Fibroblast of peridontal ligament (primary cell): ENCODE data around the gene AK4.
"Not testable (repeated sequence)": the region's sequence is repeated elsewhere in the genome, so short reads cannot be mapped to it uniquely, and the experiment has no call there.

Experiments used
- DNase-seq: peaks from one replicate; pipeline ENCODE4 v3.0.0-alpha.2; 2010; ENCODE audit errors: extremely low read depth

Gene AK4

DNA sequence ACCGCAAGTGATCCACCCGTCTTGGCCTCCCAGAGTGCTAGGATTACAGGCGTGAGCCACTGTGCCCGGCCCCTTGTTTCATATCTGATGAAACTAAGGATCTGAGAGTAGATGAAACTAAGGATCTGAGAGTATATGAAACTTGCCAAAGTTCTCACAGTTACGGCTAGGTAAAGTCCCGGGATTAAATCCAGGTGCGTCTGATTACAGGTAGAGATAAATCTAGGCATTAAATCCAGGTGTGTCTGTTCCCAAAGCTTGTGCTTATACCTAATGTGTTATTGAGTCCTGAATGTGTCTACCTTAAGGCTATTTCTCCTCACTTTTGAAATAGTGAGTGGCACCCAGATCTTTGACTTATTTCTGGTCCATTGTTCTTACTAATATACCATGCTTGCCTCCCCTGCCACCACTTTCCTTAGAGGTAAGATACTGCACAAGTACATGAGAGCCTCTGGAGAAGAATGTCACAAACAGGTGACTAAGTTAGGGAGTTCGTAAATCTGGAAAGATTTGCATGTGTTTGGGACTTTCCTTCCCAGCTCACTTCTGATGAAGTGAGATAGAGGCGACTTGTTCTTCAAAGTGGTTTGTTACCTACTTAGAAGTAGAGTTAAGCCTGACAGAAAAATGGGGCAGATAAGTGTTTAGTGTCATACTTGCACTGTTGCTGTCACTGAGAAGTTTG, 66.5 kb downstream of the AK4 start:
- no peak for DNase-seq

DNA sequence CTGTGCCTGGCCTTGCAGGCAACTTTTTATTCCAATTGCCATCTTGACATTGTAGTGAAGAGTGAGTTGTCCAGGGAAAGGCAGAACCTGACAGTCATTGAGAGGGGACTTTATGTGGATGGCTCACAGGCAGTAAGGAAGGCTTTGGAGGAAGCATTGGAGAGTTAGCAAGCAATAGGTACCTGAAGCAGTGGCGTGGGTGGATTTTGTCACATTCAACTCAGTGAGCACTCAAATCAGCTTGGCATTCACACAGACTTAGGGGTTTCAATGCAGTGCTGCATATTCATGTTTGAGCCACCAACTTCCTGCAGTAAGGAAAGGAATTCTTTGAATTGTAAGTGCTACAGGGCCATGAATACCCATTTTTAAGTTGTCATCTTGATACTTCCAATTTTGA, 69.0 kb downstream of the AK4 start:
- no peak for DNase-seq

DNA sequence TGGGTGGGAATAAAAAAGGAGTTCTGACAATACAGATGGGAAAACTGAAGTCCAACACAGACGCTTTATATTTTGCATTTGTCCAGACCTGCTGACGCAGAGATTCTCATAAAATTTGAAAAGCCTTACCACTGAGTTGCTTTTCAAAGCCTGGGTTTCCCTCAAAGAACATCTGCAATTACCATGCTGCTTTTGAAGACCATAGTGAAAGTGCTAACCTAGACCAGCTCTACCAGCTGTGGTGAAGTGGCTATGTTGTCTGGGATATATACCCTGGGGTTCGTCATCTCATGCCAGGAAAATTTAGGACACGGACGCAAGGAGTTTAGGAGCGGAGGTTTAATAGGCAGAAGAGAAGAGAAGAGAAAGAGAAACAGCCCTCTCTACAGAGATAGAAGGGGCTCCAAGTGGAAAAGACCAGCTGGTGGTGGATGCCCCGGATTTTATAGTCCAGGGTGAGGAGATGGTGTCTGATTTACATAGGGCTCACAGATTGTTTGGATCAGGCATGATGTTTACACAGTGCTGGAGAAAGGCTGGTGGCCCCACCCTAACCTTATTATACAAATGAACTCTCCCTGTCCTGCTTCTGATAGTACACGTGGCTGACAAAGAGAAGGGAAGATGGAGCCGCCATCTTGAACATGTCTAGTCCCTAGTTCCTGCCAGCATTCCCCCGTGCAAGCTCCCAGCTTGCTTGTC, 73.8 kb downstream of the AK4 start:
- no peak for DNase-seq

GRCh38 chr1:65222340-65222940, 74.4 kb downstream of the AK4 start:
- no peak for DNase-seq

DNA sequence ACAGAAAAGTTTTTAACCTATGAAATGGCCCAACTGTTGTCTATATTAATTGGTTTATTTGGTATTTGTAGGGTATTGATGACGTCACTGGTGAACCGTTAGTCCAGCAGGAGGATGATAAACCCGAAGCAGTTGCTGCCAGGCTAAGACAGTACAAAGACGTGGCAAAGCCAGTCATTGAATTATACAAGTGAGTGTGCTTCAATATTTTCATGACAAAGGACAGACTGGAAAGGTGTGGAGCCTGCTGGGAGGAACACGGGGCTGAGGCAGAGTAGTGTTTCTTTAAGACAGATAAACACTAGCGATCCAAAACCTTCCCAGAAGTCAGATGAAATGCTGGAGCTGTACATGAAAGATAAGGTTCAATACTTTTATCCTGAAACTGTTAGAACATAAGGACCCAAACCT, 76.7 kb downstream of the AK4 start:
- DNase-seq, result no peak

- no peak for DNase-seq
Observed at GRCh38 chr1:65225179-65225578, 77.2 kb downstream of the AK4 start.

DNA sequence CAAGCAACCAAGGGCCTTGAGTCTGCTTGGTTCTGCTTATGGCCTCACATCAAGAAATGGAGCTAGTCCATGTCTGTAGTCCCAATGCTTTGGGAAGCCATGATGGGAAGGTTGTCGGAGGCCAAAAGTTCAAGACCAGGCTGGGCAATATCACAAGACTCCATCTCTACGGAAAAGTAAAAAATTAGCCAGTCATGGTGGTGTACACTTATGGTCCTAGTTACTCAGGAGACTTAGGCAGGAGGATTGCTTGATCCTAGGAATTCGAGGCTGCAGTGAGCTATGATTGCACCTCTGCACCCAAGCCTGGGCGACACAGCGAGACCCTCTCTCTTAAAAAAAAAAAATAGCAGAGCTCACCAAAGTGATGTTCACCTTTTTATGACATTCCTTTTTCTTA, 81.2 kb downstream of the AK4 start:
- no peak for DNase-seq

DNA sequence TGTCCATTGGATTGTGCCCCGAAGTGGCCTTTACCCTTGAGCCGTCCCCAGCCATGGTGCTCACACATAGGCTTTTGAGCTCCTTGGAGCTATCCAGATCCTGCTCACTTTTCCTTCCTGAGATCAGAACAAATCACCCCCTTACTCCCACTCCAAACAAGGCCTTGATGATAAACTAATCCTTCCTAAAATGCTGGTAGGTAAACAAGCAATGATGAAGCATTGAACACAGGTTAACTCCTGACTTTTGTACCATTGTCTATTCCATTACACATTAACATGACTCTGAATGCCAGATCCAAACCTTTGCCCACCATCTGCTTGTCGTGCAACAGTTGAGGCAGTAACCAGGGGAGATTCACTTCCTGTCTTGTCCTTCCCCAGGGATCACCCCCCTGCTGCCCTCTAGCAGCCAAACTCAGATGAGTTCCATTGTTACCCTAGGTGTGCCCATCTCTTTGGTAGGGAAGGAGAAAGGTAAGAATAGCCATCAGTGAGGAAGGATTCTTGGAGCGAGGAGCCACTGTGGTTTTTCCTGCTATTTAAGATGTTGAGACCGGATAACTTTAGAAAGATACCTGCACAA, 81.8 kb downstream of the AK4 start:
- DNase-seq, result no peak

DNA sequence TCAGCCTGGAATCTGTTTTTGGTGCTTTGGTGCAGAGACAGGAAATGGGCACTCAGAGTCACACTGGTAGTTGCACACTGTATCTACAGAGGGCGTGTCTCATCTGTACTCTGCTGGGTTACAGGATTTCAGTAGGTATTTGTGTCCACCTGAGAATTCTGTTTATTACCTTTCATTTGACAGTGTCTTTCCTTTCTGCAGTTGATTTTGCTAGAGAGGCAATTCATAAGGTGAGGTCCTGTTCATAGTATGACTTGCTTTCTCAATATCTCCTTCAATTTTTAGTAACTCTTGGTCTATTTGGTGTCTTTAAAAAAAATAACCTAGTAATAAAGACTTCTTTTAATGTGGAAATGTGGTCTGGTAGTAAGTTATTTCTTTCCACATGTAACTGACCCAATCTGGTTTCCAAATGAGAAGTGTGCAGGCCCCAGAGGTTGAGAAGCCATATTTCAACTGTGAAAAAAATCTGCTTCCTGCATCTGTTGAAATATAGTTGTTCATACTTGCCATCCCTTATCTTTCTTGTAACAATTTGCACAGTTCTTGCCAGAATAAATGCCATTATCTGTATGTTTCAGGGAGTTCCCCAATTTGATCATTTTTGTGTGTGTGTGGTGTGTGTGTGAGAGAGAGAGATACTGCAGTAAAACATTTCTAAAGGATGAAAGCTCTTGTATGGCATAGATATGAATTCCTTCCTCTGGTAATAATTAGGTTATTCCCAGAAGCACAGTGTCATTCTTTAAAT, 82.9 kb downstream of the AK4 start:
- no peak for DNase-seq

DNA sequence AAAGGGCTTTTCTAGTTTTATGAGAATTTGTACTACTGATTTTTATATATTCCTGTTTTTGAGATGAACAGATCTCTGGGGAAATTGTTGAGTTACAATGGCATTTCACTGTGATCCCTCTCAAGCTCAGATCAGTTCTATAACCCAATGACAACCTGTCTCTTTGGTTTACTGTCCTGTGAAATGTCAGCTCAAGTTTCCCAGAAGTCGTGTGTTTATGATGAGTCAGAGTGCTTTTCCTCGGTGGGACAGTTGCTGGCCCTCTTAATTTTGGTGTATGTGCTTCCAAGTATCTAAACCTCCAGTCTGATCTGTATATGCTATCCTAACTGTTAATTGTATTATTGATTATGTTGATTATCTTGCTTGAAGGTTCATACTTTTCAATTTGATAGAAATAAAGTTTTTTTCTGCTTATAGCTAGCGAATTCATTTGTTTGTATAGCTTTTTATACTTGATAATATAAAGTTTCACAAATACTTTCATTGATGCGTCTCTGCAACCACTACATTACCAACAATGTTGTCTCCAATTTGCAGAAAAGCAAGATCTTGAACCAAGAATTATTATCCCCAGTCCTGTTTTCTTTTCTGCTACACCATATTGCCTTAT, 83.8 kb downstream of the AK4 start:
- DNase-seq, result no peak

DNA sequence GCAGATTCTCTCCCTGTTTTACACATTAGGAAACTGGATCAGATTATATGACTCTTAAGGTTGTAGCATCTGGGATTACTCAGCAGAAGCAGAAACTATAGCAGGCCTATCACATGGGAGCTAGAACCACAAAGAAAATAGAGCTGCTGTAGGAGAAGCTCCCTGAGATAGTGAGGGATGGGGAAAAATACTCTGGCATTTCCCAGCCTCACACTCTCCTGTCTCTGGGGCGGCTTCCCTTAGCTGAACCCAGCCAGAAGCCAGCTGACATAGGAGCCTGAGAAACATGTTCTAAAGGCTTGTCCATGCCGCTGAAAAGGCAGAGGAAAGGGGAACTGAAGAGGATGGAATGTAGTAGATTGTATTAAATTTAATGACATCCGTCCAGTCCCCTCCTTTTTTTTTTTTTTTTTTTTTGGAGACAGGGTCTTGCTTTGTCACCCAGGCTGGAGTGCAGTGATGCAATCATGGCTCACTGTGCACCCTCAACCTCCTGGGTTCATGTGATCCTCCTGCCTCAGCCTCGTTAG, 84.5 kb downstream of the AK4 start:
- DNase-seq, result peak; percentile 54

- DNase-seq, result no peak
Observed at GRCh38 chr1:65233782-65234181, 85.8 kb downstream of the AK4 start.

- peak; percentile 77 for DNase-seq
Observed at GRCh38 chr1:65235867-65236805, 88.1 kb downstream of the AK4 start.

DNA sequence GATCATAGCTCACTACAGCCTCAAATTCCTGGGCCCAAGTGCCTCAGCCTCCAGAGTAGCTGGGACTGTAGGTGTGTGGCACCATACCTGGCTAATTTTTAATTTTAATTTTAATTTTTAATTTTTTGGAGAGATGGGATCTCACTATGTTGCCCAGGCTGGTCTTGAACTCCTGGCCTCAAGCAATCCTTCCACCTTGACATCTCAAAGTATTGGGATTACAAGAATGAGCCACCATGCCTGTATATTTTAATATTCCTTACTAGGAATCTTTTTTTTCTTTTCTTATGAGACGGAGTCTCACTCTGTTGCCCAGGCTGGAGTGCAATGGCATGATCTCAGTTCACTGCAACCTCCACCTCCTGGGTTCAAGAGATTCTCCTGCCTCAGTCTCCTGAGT, 89.1 kb downstream of the AK4 start:
- DNase-seq, result not testable (repeated sequence)

GRCh38 chr1:65237503-65237902, 89.5 kb downstream of the AK4 start:
- no peak for DNase-seq

DNA sequence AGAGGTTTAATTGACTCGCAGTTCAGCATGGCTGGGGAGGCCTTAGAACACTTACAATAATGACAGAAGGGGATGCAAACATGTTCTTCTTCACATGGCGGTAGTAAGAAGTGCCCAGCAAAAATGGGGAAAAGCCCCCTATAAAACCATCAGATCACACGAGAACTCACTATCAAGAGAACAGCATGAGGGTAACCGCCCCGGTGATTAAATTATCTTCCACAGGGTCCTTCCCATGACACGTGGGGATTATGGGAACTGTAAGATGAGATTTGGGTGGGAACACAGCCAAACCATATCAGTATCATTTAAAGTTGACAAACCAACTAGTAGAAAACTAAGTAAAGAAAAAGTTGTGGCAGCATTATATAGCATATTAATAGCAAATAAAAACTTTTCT, 90.0 kb downstream of the AK4 start:
- DNase-seq, result no peak

- DNase-seq, result no peak
Observed at GRCh38 chr1:65243491-65243890, 95.5 kb downstream of the AK4 start.

- DNase-seq, result no peak
Observed at GRCh38 chr1:65245295-65245694, 97.3 kb downstream of the AK4 start.

DNA sequence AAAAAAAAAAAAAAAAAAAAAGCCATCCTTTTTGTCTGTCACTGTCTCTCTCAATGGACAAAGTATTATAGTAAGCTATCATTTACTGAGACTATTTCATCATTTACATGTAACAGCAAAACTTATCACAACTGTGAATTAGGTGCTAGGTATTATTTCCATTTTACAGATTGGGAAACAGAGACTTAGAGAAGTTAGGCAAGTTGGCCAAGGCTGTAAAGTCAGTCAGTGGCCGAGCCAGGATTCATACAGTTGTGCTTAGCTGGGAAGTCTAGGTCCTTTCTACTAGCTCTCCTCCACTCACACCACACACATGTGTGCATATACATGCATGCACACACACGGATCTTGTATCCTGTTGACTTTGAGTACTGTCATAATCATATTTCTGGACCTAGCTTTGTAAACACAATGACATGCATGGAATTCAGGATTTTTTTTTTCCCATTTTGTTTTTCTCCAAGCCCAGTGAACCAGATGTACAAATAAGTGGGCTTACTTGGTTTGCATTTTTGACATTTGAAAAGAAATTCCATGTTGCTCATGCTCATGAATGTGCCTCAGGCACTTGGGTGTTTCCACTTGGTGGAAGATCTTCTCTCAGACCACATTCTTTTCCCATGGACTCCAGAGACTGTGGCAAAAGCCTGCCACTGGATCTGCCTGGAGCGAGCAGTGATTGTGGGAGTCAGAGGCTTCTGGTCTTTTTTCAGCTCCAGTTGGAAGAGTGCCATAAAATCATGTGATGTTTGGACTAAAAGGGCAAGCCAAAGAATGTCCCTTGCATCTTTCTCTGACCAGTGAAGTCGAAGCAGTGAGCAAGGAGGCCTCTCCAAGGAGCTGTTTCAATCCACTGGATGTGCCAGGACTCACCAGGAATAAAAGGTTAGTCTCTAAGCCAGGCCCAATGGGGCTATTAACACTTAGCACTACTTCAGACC, 99.7 kb downstream of the AK4 start:
- peak; percentile 97 for DNase-seq
